Omental fat pad (tissue), 4 donors: ENCODE data around the gene SLC9A3. TPM values are rescaled to one million over a fixed set of nuclear protein-coding genes. Genes with fewer than 3 reads are reported as not detected.

Experiments used
- ATAC-seq: fragments of 150-250 bp; one replicate; pipeline ENCODE4 v1.9.1; 2016; ENCODE audit warnings: mild to moderate bottlenecking, moderate library complexity; ENCODE audit not compliant: low FRiP score
- DNase-seq: peaks from one replicate; pipeline ENCODE4 v3.0.0-alpha.2; 2019; ENCODE audit warnings: low spot score
- small RNA-seq: library from RNA; depleted of rRNA; stranded (forward); fragments of <200 nt; gene quantifications from one replicate; pipeline ENCODE3, GENCODE V24; 2016
- total RNA-seq, 4 donors: library from RNA; depleted of rRNA; stranded (reverse); fragments of >200 nt; gene quantifications; one replicate each; pipeline ENCODE4 v1.1.0, GENCODE V29; 2016
- TF ChIP-seq, protein P1 (sequence below), 3 donors: fragments of 450-650 bp; IDR thresholded peaks; one replicate each; pipeline ENCODE4 v1.5.1; 2016 to 2017; ENCODE audit warnings: antibody characterized with exemption in 3 of 3, mild to moderate bottlenecking in 3 of 3, moderate library complexity in 2 of 3

Gene SLC9A3
- total RNA-seq, 4 donors from 2014 or later = 1.0 to 4.3 (median 1.7) TPM

DNA sequence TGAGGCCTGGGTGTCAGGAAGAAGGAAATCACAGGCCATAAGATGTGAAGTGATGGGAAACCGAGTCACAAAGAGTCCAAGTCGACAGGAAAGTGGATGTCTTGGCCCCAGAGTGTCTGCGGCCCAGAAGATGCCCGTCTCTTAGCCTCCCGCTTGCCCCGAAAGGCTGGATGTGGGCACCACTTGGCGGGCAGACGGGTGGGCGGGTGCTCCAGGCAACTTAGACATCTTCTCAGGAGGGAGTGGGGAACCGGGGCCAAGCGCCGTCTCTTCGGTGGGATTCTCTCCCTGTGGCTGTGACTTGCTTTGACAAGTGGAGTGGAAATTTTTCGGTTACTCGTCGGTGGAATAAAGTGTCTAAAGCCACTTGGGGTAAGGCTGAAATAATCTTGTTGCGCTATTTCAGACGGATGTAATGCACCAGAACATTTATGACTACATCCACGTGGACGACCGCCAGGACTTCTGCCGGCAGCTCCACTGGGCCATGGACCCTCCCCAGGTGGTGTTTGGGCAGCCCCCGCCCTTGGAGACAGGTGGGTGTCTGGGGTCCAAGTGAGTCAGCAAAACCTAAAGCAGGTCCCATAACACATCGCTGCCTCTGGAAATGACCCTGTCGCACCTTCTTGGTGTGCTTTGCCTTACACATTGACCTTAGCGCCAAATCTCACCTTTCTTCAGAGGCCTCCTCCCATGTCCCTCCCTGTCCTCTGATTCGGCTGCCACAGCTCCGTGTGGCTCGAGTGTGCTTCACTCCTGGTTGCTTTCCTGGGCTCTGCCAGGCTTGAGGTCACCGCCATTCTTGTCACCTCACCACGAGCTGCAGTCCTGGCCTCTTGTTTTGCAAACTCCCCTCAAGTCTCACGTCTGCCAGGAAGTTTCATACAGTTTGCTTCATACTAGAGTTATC lies 101.7 kb downstream of the SLC9A3 start:
- no peak for ATAC-seq
- TF ChIP-seq, protein P1, sequence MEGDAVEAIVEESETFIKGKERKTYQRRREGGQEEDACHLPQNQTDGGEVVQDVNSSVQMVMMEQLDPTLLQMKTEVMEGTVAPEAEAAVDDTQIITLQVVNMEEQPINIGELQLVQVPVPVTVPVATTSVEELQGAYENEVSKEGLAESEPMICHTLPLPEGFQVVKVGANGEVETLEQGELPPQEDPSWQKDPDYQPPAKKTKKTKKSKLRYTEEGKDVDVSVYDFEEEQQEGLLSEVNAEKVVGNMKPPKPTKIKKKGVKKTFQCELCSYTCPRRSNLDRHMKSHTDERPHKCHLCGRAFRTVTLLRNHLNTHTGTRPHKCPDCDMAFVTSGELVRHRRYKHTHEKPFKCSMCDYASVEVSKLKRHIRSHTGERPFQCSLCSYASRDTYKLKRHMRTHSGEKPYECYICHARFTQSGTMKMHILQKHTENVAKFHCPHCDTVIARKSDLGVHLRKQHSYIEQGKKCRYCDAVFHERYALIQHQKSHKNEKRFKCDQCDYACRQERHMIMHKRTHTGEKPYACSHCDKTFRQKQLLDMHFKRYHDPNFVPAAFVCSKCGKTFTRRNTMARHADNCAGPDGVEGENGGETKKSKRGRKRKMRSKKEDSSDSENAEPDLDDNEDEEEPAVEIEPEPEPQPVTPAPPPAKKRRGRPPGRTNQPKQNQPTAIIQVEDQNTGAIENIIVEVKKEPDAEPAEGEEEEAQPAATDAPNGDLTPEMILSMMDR (IDR thresholded peaks at IDR 0.05) = no peak
- DNase-seq = no peak

DNA sequence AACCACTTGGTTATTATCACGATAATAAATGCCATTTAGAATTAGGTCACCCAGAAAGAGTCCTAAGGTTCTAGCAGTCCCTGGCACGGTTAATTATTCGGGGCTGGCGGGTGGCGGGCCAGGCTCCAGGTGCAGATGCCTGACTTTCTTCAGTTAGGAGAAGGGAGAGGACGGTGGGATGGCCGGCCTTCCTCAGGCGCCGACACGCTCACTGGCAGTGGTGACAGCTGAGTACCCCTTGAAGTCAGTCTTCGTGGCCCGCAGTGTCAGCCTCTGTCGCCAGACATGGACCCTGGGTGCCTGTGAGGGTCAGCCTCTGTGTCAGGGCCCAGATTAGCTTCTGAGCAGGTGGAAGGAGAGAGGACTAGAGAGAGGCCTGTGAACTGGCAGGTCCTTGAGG lies 102.3 kb downstream of the SLC9A3 start:
- DNase-seq (no peak), ATAC-seq (no peak)
- TF ChIP-seq, protein P1 (IDR thresholded peaks at IDR 0.05) = no peak

DNA sequence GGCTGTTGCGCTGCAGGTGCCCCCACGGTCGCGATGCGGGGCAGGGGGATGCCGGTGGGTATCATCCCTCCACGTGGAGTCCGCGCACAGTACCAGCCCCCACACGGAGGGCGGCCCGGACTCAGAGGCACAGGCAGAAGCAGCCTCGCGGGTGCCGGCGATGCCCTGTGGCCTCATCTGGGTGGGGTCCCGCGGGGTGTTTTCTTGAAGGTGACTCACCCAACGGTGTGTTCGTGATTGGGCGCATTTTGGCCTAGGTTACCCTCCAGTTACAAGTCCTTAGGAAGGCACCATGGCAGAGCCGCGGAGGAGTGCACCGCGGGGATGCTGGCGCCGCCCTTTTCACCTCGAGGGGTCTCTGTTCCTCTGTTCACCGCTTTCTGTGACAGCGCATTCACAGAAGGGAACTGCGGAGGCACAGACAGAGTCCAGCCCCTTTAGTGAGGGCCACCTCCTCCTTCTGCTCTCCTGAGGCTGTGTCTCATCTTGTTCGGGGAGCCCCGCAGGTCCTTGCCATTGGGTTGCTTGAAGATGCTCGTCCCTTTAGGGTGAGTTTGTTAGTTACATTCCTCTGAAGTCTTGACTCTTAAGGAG lies 102.9 kb downstream of the SLC9A3 start:
- DNase-seq (no peak), ATAC-seq (no peak)
- TF ChIP-seq, protein P1 (IDR thresholded peaks at IDR 0.05) = no peak

DNA sequence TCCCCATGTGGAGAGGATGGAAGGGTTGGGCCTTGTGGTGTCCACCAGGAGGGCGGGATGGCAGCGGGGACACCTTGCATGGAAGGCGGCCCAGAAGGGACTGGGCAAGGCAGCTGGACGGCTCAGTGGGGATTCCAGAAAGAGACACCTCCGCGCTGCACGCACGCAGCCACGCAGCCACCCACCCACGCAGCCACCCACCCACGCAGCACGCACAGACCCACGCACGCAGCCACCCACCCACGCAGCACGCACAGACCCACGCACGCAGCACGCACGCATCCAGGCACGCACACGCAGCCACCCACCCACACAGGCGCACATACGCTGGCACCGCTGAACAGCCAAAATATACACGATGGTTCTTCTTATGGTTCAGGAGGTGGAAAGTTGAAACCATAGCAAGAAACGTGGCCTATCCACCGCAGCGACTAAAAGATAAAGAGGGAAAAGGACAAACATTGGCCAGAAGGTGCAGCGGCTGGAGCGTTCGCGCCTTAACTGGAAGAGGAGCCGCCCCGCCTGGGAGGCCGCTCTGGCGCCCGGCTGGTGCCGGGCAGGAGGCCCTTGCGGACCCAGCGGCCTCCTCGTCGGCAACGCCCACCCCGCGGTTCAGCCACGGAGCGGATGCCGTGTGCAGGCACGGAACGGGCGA lies 103.5 kb downstream of the SLC9A3 start:
- TF ChIP-seq, protein P1 (IDR thresholded peaks at IDR 0.05) = no peak
- ATAC-seq = no peak
- DNase-seq = no peak

Small RNA genes lying within 50 kb of the gene (small RNA-seq; reads per million reads assigned to genes)
- not detected for gene MIR4456

Other genes with a start within 250 kb of the SLC9A3 start
- 1 to 10 TPM in 2 of 4 donors, under 1 TPM in 2; 0.25 to 2.2 (median 1.6) TPM for gene AHRR, start 202.7 kb downstream of the SLC9A3 start, total RNA-seq
- gene EXOC3, start 81.3 kb downstream of the SLC9A3 start, total RNA-seq = 10 to 100 TPM; 46.0 to 56.1 (median 49.5) TPM
- gene CEP72, start 87.9 kb upstream of the SLC9A3 start, total RNA-seq = 1 to 10 TPM; 1.1 to 2.0 (median 1.7) TPM
- 1 to 10 TPM; 3.9 to 7.8 (median 5.5) TPM for gene TPPP, start 168.9 kb upstream of the SLC9A3 start, total RNA-seq